Neural cell (in vitro differentiated cells): ENCODE data around the gene TNFRSF8.

Experiments used
- EP300 ChIP-seq: fragments of 450-650 bp; conservative IDR thresholded peaks from 2 replicates; pipeline ENCODE4 v1.6.1; 2014; ENCODE audit warnings: antibody characterized with exemption, mild to moderate bottlenecking, moderate library complexity; ENCODE audit not compliant: poor library complexity, severe bottlenecking
- EZH2 ChIP-seq: fragments of 200-600, 300-800 bp; shearing (Covaris generic), sonication (generic); IDR thresholded peaks from 2 replicates; pipeline ENCODE4 v1.6.1; 2014; ENCODE audit warnings: antibody characterized with exemption, low read length, borderline replicate concordance, mild to moderate bottlenecking; ENCODE audit not compliant: insufficient read depth, poor library complexity, severe bottlenecking
- MXI1 ChIP-seq: fragments of 450-650 bp; conservative IDR thresholded peaks from 2 replicates; pipeline ENCODE4 v1.6.1; 2014; ENCODE audit warnings: antibody characterized with exemption, mild to moderate bottlenecking; ENCODE audit not compliant: poor library complexity, severe bottlenecking
- POLR2AphosphoS5 ChIP-seq: IDR thresholded peaks from 2 replicates; pipeline ENCODE4 v1.6.1; 2012
- REST ChIP-seq: IDR thresholded peaks from 2 replicates; pipeline ENCODE4 v1.6.1; 2012; ENCODE audit warnings: borderline replicate concordance
- TAF1 ChIP-seq: IDR thresholded peaks from 2 replicates; pipeline ENCODE4 v1.6.1; 2012; ENCODE audit warnings: low read depth
- TF ChIP-seq, protein P1 (sequence below): fragments of 450-650 bp; IDR thresholded peaks from 2 replicates; pipeline ENCODE4 v1.5.1; 2014; ENCODE audit warnings: antibody characterized with exemption, mild to moderate bottlenecking, moderate library complexity; ENCODE audit not compliant: poor library complexity, severe bottlenecking

- TF ChIP-seq, protein P1, sequence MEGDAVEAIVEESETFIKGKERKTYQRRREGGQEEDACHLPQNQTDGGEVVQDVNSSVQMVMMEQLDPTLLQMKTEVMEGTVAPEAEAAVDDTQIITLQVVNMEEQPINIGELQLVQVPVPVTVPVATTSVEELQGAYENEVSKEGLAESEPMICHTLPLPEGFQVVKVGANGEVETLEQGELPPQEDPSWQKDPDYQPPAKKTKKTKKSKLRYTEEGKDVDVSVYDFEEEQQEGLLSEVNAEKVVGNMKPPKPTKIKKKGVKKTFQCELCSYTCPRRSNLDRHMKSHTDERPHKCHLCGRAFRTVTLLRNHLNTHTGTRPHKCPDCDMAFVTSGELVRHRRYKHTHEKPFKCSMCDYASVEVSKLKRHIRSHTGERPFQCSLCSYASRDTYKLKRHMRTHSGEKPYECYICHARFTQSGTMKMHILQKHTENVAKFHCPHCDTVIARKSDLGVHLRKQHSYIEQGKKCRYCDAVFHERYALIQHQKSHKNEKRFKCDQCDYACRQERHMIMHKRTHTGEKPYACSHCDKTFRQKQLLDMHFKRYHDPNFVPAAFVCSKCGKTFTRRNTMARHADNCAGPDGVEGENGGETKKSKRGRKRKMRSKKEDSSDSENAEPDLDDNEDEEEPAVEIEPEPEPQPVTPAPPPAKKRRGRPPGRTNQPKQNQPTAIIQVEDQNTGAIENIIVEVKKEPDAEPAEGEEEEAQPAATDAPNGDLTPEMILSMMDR: no peak
- TF ChIP-seq REST (no peak), EZH2 (no peak), TAF1 (no peak), MXI1 (no peak), EP300 (no peak), POLR2AphosphoS5 (no peak)
These were observed 72.5 kb downstream of the TNFRSF8 start for GRCh38 chr1:12135612-12136011.
